SU-DHL-6 (cell line): ENCODE results near the gene SNX27.

Experiments
- EZH2phosphoT487 ChIP-seq: fragments of 200-600 bp; sonication (generic), shearing (Covaris generic); conservative IDR thresholded peaks from 2 replicates; pipeline ENCODE4 v1.6.1; 2018; ENCODE audit warnings: mild to moderate bottlenecking, antibody characterized with exemption, low read length, moderate library complexity, mixed read lengths
- TF ChIP-seq, protein P1 (sequence below): fragments of 200-600 bp; sonication (generic); IDR thresholded peaks from one replicate; pipeline ENCODE4 v1.5.1; 2017; ENCODE audit warnings: antibody characterized with exemption, mild to moderate bottlenecking, low read length, moderate library complexity; ENCODE audit not compliant: insufficient read depth, poor library complexity, severe bottlenecking

GRCh38 chr1:151629278-151629677, 17.4 kb downstream of the SNX27 start:
- TF ChIP-seq, protein P1, sequence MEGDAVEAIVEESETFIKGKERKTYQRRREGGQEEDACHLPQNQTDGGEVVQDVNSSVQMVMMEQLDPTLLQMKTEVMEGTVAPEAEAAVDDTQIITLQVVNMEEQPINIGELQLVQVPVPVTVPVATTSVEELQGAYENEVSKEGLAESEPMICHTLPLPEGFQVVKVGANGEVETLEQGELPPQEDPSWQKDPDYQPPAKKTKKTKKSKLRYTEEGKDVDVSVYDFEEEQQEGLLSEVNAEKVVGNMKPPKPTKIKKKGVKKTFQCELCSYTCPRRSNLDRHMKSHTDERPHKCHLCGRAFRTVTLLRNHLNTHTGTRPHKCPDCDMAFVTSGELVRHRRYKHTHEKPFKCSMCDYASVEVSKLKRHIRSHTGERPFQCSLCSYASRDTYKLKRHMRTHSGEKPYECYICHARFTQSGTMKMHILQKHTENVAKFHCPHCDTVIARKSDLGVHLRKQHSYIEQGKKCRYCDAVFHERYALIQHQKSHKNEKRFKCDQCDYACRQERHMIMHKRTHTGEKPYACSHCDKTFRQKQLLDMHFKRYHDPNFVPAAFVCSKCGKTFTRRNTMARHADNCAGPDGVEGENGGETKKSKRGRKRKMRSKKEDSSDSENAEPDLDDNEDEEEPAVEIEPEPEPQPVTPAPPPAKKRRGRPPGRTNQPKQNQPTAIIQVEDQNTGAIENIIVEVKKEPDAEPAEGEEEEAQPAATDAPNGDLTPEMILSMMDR = no peak
- TF ChIP-seq EZH2phosphoT487 = no peak
